AG09309 (cell line): ENCODE results near the gene SLC19A2.

ENCODE experiments used
- DNase-seq: peaks from one replicate; pipeline ENCODE4 v3.0.0-alpha.2; 2010; ENCODE audit warnings: low read depth
- H3K4me3 ChIP-seq: 2 replicates; pipeline ENCODE4 v1.5.1; 2011; ENCODE audit warnings: mild to moderate bottlenecking, low read depth, low read length, moderate library complexity; ENCODE audit not compliant: control insufficient read depth
- TF ChIP-seq, protein P1 (sequence below): IDR thresholded peaks from 2 replicates; pipeline ENCODE4 v1.5.1; 2011; ENCODE audit warnings: mild to moderate bottlenecking, low read depth, low read length, inconsistent platforms; ENCODE audit not compliant: insufficient read depth, control insufficient read depth; ENCODE audit errors: missing control alignments

SLC19A2 gene

DNA sequence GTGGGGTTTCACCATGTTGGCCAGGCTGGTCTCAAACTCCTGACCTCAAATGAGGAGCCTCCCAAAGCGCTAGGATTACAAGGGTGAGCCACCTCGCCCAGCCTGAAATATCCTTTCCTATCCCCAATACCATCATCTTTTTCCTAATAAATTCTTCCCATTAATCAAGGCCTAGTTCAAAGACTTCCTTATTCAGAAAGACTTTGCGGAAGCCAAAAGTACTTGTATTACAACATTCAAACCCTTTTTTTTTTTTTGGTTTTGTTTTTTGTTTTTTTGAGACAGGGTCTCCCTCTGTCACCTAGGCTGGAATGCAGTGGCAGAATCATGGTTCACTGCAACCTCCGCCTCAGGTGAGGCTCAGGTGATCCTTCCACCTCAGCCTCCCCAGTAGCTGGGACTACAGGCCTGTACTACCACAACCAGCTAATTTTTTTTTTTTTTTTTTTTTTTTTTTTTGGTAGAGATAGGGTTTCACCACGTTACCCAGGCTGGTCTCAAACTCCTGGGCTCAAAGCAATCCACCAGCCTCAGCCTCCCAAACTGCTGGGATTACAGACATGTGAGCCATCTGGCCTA is 7.6 kb downstream of the SLC19A2 start:
- TF ChIP-seq, protein P1, sequence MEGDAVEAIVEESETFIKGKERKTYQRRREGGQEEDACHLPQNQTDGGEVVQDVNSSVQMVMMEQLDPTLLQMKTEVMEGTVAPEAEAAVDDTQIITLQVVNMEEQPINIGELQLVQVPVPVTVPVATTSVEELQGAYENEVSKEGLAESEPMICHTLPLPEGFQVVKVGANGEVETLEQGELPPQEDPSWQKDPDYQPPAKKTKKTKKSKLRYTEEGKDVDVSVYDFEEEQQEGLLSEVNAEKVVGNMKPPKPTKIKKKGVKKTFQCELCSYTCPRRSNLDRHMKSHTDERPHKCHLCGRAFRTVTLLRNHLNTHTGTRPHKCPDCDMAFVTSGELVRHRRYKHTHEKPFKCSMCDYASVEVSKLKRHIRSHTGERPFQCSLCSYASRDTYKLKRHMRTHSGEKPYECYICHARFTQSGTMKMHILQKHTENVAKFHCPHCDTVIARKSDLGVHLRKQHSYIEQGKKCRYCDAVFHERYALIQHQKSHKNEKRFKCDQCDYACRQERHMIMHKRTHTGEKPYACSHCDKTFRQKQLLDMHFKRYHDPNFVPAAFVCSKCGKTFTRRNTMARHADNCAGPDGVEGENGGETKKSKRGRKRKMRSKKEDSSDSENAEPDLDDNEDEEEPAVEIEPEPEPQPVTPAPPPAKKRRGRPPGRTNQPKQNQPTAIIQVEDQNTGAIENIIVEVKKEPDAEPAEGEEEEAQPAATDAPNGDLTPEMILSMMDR = no peak
- DNase-seq = no peak
- H3K4me3 ChIP-seq = no peak overlapping the region

DNA sequence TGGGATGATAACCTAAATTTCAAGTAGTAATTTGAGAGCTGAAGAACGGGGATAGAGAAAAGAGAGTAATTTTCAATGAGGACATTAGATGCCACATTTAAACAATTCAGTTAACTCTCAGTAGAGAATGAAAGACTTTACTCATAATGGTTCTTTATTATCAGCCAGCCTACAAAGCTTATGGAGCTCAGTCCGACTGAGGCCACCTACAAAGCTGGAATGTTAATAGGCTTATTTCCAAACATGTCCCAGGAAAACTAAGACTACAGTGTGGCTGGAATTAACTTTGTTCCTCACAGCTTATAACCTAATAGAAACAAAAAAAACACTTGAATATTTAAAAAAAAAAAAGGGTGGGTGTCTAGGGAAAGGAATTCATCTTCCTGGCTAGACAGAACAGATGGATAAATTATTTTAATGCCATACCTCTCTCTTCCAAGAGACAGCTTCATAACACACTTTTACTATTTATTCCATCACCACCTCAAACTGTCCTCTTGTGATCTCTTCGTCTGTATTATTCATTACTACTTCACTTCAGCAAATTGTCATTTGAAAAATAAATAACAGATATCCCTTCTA is 9.8 kb downstream of the SLC19A2 start:
- TF ChIP-seq, protein P1 = no peak
- H3K4me3 ChIP-seq = no peak overlapping the region
- DNase-seq = no peak

DNA sequence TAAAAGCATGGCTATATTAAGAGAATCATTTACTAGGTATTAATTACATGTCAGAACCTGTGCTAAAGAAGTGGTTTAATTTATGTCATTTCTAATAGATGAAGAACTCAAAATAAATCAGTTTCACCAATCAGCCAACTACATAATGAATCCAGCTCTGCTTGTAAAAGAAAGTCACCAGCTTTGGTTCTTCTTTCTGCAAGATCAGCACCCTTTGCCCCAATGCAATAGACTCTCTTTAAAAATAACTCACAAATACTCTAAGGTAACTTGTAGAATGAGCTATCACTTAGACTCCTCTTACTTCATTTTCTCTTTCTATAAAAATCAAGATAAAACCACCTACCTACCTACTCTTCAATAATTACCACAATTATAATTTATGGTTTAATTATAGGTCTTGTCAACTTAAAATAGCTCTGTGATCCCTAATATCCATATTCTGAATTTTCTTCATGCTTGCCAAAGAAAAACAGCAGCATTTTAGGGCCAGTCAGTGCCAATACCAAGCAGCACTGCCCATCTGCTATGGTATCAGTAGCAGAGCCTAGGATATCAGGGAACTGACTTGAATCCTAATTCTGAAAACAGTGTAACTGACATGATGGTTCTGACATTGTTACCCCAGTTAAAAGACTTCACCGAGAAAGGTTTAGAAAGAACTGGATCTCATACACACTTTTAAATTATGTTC is 11.3 kb downstream of the SLC19A2 start:
- TF ChIP-seq, protein P1 = no peak
- no peak for DNase-seq
- H3K4me3 ChIP-seq = no peak overlapping the region

DNA sequence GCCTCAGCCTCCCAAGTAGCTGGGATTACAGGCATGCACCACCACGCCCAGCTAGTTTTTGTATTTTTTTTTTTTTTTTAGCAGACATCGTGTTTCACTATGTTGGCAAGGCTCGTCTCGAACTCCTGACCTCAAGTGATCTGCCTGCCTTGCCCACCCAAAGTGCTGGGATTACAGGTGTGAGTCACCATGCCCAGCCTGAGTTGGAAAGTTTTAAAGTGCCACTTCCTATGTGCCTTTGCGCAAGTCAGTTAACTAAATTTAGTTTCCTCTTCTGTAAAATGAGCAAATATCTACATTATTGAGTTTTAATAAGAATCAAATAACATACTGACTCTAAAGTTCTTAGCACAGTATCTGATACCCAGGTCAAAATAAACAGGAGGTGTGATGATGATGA is 12.4 kb downstream of the SLC19A2 start:
- H3K4me3 ChIP-seq = no peak overlapping the region
- no peak for DNase-seq
- TF ChIP-seq, protein P1 = no peak

DNA sequence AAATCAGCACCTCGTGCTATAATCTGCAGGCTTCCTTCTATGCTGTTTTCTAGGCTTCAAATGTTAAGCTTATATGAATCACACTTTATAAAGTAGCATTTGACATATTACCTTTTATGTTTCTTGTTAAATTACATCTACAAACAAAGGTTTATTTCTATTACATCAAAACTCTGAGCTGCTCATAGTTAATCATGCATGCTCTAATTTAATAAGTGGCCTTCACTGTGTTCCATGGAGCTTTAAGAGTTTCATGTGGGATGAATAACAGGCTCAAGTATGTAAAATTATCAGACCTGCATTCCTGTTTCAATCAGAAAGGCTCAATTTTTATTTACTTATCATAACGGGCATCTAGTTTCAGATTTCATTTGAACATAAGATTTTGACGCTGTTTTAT is 13.0 kb downstream of the SLC19A2 start:
- TF ChIP-seq, protein P1 = no peak
- no peak for DNase-seq
- no peak overlapping the region for H3K4me3 ChIP-seq

DNA sequence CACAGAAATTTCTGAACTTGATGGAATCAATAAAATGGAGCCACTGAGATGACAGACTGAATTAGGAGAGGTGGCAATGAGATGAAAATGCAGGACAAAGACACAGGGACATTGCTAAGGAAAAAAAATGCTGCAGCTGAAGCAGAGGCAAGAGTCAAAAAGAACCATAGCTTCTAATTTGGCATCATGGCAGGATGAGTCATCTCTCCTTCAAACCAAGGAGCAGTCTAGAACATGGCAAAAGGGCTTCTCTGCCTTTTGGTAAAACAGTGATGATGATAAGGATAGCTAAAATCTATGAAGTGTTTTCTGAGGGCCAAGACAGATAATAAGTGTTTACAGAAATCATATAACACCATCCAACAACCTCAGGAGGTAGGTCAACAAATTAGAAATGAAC is 16.8 kb downstream of the SLC19A2 start:
- no peak overlapping the region for H3K4me3 ChIP-seq
- no peak for DNase-seq
- TF ChIP-seq, protein P1 = no peak
